ENCODE results near the gene C10orf95. TPM values are rescaled to one million over a fixed set of nuclear protein-coding genes. Genes with fewer than 3 reads are reported as not detected.
"Not testable (repeated sequence)": the region's sequence is repeated elsewhere in the genome, so short reads cannot be mapped to it uniquely, and the experiment has no call there.

C10orf95 gene
- not detected in 2 replicates for total RNA-seq (2014; rRNA removed; shearing (Covaris generic))

GRCh38 chr10:102451105-102451969 lies at the start of gene C10orf95:
Gene C10orf95 (minus strand): TSS chr10:102451543. CDS start chr10:102451093, 450 bp downstream.
- DNase-seq (ENCODE audit: low read depth): no peak

GRCh38 chr10:102500686-102501085 lies 49.3 kb upstream of the C10orf95 start:
- not testable (repeated sequence) for DNase-seq (ENCODE audit: low read depth)

GRCh38 chr10:102499356-102499755 lies 48.0 kb upstream of the C10orf95 start:
- DNase-seq (ENCODE audit: low read depth): no peak

DNA sequence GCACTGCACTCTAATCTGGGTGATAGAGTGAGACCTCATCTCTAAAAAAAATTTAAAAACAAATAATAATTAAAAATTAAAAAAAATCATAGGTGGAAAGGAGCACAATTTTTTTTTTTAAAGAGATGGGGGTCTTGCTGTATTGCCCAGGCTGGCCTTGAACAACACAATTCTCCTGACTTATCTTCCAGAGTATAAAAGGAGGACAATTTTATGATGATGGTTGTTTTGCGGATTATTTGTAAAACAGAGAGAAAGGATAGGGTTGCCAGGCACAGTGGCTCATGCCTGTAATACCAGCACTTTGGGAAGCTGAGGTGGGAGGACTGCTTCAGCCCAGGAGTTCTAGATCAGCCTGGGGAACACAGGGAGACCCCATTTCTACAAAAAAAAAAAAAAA lies 46.2 kb upstream of the C10orf95 start:
- no peak for DNase-seq (ENCODE audit: low read depth)

- no peak for DNase-seq (ENCODE audit: low read depth)
Observed at GRCh38 chr10:102493771-102494170, 42.4 kb upstream of the C10orf95 start.

GRCh38 chr10:102492983-102493382 lies 41.6 kb upstream of the C10orf95 start:
- DNase-seq (ENCODE audit: low read depth): no peak

GRCh38 chr10:102492344-102492939 lies 41.1 kb upstream of the C10orf95 start:
- no peak for DNase-seq (ENCODE audit: low read depth)

DNA sequence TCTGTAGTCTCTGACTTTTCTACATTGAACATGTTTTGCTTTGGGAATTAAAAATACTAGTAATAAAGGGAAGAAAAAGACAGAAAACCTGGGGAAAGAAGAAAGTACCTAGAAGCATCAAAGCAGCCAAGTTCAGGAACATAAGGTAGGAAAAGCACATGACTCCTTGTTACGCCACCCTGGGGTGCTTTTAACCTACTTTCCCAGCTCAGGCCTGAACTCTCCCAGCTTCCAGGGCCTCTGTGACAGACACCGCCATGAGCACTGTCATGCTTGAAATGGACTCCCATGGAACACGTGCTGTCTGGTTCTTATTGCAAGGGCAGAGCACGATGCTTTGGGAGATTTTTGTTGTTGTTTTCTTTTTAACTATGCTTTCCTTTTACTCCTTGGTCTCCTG lies 39.8 kb upstream of the C10orf95 start:
- DNase-seq (ENCODE audit: low read depth): no peak

DNA sequence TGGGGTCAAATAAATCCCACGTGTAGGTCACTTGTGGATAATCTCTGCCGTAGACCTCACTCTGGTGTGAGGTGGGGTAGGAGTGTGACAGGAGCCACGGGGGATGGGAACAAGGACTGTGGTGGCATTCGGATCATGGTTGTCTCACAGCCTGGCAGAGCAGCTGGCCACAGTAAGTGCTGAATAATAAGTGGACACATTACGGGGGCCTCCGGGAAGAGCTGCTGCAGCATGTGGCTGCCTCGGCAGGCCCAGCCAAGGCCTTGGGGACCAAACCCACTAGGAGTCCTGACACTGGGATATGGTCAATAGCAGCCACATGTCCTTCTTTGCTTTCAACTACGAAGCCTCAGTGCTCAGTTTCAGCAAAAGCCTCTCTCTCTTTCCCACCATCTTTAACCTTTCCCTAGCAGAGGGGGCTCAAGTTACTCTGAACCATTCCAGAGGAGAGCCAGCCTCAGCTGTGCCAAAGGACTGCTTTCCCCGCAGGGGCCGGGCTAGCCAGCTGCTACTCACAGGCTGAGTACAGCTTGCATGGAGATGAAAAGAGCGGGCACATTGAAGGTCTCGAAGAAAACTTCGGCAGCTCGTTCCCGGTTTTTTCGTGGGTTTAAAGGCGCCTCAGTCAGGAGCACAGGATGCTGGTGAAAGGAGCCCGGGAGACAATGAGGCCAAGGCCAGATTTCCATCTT lies 33.9 kb upstream of the C10orf95 start:
- DNase-seq (ENCODE audit: low read depth): no peak

GRCh38 chr10:102484021-102484420 lies 32.7 kb upstream of the C10orf95 start:
- DNase-seq (ENCODE audit: low read depth): no peak

DNA sequence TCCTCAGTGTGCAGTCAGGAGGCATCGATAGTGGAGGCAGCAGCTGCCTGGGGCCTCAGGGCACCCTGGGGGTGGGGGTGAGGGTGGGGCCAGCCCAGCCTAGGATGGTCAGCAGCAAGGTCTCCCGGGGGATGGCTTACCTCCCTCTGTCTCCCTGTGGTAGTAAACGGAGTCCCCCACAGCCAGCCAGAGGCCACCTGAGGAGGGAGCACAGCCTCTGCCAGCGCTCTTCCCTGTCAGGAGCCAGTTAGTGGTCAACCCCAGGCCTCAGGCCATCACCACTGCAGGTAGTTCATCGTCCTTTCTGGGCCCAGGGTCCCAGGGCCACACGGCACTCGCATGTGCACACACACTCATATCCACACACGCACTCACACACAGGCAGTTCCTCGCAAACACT lies 29.1 kb upstream of the C10orf95 start:
- no peak for DNase-seq (ENCODE audit: low read depth)

- DNase-seq (ENCODE audit: low read depth): no peak
Observed at GRCh38 chr10:102479651-102480050, 28.3 kb upstream of the C10orf95 start.

DNA sequence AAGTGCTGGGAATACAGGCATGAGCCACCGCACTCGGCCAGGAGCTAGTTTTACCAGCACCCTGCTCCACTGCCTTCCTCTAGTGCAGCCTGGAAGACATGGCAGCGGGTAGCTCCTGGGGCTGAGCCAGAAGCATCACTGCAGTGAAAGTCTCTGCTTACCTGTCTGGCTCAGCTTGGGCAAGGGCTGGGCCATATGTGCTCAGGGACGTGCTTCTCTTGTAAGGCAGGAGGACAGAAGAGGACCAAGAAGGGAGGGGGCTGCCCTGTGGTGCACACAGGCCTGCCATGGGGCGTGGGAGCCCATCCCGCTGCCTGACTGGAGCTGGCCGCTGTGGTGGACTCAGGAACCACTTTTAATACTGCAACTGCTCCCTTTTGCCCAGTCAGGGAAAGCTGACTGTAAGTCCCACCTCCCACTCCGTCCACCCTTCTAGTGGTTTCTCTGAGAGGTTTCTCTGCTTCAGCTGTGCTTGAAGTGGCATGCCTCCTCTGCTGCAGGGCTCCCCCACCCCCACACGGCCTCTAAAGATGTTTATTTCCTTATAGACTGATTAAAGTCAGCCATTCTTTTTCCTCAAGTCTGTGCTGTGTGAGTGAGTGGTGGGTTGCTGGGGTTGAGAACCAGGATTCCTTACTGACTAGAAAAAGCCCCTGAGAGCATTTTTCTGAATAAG lies 25.3 kb upstream of the C10orf95 start:
- no peak for DNase-seq (ENCODE audit: low read depth)

GRCh38 chr10:102475451-102476040 lies 24.2 kb upstream of the C10orf95 start:
- DNase-seq (ENCODE audit: low read depth): no peak

GRCh38 chr10:102473445-102474331 lies 22.3 kb upstream of the C10orf95 start:
- DNase-seq (ENCODE audit: low read depth): no peak

DNA sequence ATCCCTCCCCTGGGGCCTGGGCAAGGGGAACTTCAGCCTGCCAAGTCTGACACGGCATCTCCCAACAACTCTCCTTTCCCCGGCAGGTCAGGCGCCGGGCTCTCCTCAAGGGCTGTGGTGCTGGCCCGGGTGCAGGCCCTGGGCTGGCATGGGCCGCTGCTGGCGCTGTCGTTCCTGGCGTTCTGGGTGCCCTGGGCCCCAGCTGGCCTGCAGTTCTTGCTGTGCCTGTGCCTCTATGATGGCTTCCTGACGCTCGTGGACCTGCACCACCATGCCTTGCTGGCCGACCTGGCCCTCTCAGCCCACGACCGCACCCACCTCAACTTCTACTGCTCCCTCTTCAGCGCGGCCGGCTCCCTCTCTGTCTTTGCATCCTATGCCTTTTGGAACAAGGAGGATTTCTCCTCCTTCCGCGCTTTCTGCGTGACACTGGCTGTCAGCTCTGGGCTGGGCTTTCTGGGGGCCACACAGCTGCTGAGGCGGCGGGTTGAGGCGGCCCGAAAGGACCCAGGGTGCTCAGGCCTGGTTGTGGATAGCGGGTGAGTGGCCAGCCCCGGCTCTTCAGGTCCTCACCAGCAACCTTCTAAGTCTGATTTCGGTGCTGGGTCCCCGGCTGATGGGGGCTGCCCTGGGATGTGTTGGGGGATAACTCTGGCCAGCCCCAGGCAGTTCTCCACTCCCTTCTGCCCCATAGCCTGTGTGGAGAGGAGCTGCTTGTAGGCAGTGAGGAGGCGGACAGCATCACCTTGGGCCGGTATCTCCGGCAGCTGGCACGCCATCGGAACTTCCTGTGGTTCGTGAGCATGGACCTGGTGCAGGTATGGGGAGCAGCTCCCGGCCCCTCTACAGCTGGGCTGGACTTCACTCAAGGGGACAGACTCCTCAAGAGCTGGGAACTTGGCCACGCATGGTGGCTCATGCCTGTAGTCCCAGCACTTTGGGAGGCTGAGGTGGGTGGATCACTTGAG lies 19.5 kb upstream of the C10orf95 start:
- DNase-seq (ENCODE audit: low read depth): no peak

DNA sequence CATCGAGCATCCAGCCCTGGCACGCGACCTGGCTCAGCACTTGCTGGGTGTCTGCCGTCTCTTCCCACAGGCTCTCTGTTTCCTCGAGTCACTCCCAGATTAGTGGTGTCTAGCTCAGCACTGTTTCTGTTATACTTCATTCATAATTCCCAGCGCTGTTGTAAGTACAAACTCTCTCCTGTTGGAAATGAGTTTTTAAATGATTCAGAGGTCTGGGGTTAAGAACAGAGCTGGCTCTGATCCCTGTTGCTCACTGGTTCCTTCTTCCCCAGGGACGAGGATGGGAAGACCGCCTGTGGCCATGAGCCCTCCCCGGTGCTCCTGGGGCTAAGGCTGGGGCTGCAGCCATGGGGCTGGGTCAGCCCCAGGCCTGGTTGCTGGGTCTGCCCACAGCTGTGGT lies 17.3 kb upstream of the C10orf95 start:
- no peak for DNase-seq (ENCODE audit: low read depth)

- DNase-seq (ENCODE audit: low read depth): no peak
Observed at GRCh38 chr10:102467971-102468438, 16.7 kb upstream of the C10orf95 start.

- no peak for DNase-seq (ENCODE audit: low read depth)
Observed at GRCh38 chr10:102467318-102467717, 16.0 kb upstream of the C10orf95 start.

All from RPMI7951 (cell line).